C4-2B (cell line): Measurements from ENCODE around the gene ST3GAL6.
A peak's percentile ranks its signal among the peaks of the same experiment; 100 is the strongest.

Experiments
- CTCF ChIP-seq: fragments of 450-650 bp; conservative IDR thresholded peaks from 2 replicates; pipeline ENCODE4 v1.5.1; 2017; ENCODE audit warnings: mild to moderate bottlenecking
- ZFX ChIP-seq: fragments of 450-650 bp; IDR thresholded peaks from 2 replicates; pipeline ENCODE4 v1.6.1; 2017

- TF ChIP-seq CTCF (peak; percentile 21; the same call in 1 of the 2 replicates), ZFX (no peak)
Observed at GRCh38 chr3:98798820-98799219, 35.7 kb downstream of the ST3GAL6 start.
